CD14-positive monocyte (primary cell): ENCODE results near the gene CLDND2. TPM values are rescaled to one million over a fixed set of nuclear protein-coding genes. Genes with fewer than 3 reads are reported as not detected.
A peak's percentile ranks its signal among the peaks of the same experiment; 100 is the strongest.

Experiments
- DNase-seq, 3 donors: peaks; one replicate each; pipeline ENCODE4 v3.0.0-alpha.2; 2011 to 2022
- H2AFZ ChIP-seq: 2 replicates; pipeline ENCODE4 v1.6.0; 2012; ENCODE audit warnings: mild to moderate bottlenecking, low read depth, low read length, inconsistent platforms; ENCODE audit not compliant: insufficient read depth, poor library complexity, severe bottlenecking
- H3K27ac ChIP-seq, 2 donors: 1 replicate in 1 of 2; 2 replicates in 1 of 2; pipeline ENCODE4 v1.5.1; 2012 to 2013; ENCODE audit warnings: low read length in 2 of 2, control low read depth in 1 of 2, inconsistent platforms in 1 of 2, low read depth in 1 of 2, mild to moderate bottlenecking in 1 of 2
- H3K27me3 ChIP-seq, 2 donors: one replicate each; pipeline versions ENCODE4 v1.6.0 to v1.6.1; 2011 to 2013; ENCODE audit warnings: low read length in 2 of 2; ENCODE audit not compliant: control insufficient read depth in 2 of 2, insufficient read depth in 2 of 2
- H3K36me3 ChIP-seq, 2 donors: replicated peaks in 1 of 2; 1 replicate in 1 of 2; 2 replicates in 1 of 2; pipeline versions ENCODE4 v1.5.1 to v1.6.1; 2012 to 2013; ENCODE audit warnings: low read length in 2 of 2, control low read depth in 1 of 2, inconsistent platforms in 1 of 2, mild to moderate bottlenecking in 1 of 2; ENCODE audit not compliant: insufficient read depth in 2 of 2, control insufficient read depth in 1 of 2
- H3K4me1 ChIP-seq, 2 donors: 1 replicate in 1 of 2; 2 replicates in 1 of 2; pipeline versions ENCODE4 v1.5.1 to v1.6.1; 2012 to 2013; ENCODE audit warnings: low read length in 2 of 2, control low read depth in 1 of 2, inconsistent platforms in 1 of 2, mild to moderate bottlenecking in 1 of 2, moderate library complexity in 1 of 2; ENCODE audit not compliant: insufficient read depth in 2 of 2, control insufficient read depth in 1 of 2
- H3K4me2 ChIP-seq: replicated peaks from 2 replicates; pipeline ENCODE3; 2012; ENCODE audit warnings: low read length, moderate library complexity, mild to moderate bottlenecking; ENCODE audit not compliant: poor library complexity, severe bottlenecking; ENCODE audit errors: extremely low read depth
- H3K4me3 ChIP-seq, 3 experiments: fragments of 200-600 bp in 1 of 3; sonication (generic) in 1 of 3; replicated peaks in 1 of 3; 1 replicate in 2 of 3; 2 replicates in 1 of 3; pipeline ENCODE4 v1.5.1; 2011 to 2013; ENCODE audit warnings: low read length in 3 of 3, mild to moderate bottlenecking in 3 of 3, control low read depth in 2 of 3, low read depth in 2 of 3, inconsistent platforms in 1 of 3, moderate library complexity in 1 of 3
- H3K79me2 ChIP-seq: 2 replicates; pipeline ENCODE4 v1.6.0; 2012; ENCODE audit warnings: mild to moderate bottlenecking, control low read depth, inconsistent platforms, low read length, moderate library complexity; ENCODE audit not compliant: insufficient read depth
- H3K9ac ChIP-seq: 2 replicates; pipeline ENCODE4 v1.6.0; 2017; ENCODE audit warnings: low read length, mild to moderate bottlenecking; ENCODE audit not compliant: insufficient read depth, poor library complexity, severe bottlenecking
- H3K9me3 ChIP-seq, 2 donors: replicated peaks in 1 of 2; 1 replicate in 1 of 2; 2 replicates in 1 of 2; pipeline versions ENCODE4 v1.5.1 to v1.6.1; 2012 to 2013; ENCODE audit warnings: low read length in 2 of 2, control low read depth in 1 of 2; ENCODE audit not compliant: control insufficient read depth in 1 of 2, insufficient read depth in 1 of 2
- H4K20me1 ChIP-seq: 2 replicates; pipeline ENCODE4 v1.6.0; 2012; ENCODE audit warnings: mild to moderate bottlenecking, low read length, control low read depth, moderate library complexity; ENCODE audit not compliant: insufficient read depth
- H3K27ac Mint-ChIP-seq, 7 donors: one replicate each; pipeline ENCODE4 v1.8.0; 2020; ENCODE audit warnings: mild to moderate bottlenecking in 7 of 7, mixed read lengths in 7 of 7, moderate library complexity in 6 of 7, inconsistent platforms in 2 of 7
- H3K27me3 Mint-ChIP-seq, 3 donors: one replicate each; pipeline ENCODE4 v1.8.0; 2021 to 2022; ENCODE audit warnings: low read depth in 3 of 3, mild to moderate bottlenecking in 3 of 3, mixed read lengths in 3 of 3, moderate library complexity in 3 of 3, inconsistent platforms in 1 of 3
- H3K36me3 Mint-ChIP-seq, 2 donors: one replicate each; pipeline ENCODE4 v1.8.0; 2020; ENCODE audit warnings: mixed read lengths in 2 of 2, inconsistent platforms in 1 of 2, mild to moderate bottlenecking in 1 of 2
- H3K4me1 Mint-ChIP-seq: one replicate; pipeline ENCODE4 v1.8.0; 2020; ENCODE audit warnings: mild to moderate bottlenecking, mixed read lengths
- H3K4me3 Mint-ChIP-seq, 2 donors: one replicate each; pipeline ENCODE4 v1.8.0; 2020; ENCODE audit warnings: mild to moderate bottlenecking in 2 of 2, mixed read lengths in 2 of 2, moderate library complexity in 1 of 2
- H3K9me3 Mint-ChIP-seq, 7 donors: one replicate each; pipeline ENCODE4 v1.8.0; 2020 to 2022; ENCODE audit warnings: mixed read lengths in 7 of 7, mild to moderate bottlenecking in 6 of 7, moderate library complexity in 6 of 7, inconsistent platforms in 2 of 7
- WGBS: methylation state at CpG from one replicate; pipeline ENCODE4 v1.1.5; 2013; ENCODE audit warnings: missing lambda C conversion rate; ENCODE audit not compliant: insufficient coverage; 5-methylcytosine and 5-hydroxymethylcytosine counted together
- intact Hi-C, 2 donors: fragments of 100-400 bp; cut with micrococcal nuclease; formaldehyde crosslinking; loops; one replicate each; pipeline versions ENCODE4 v1.15.0 to v1.15.1; 2023
- polyA minus RNA-seq: library from RNA; depleted of rRNA, polyadenylated mRNA; stranded (reverse); fragments of >200 nt; gene quantifications from 2 replicates; pipeline ENCODE4 v1.2.3, GENCODE V29; 2012
- polyA plus RNA-seq, 3 donors: library from polyadenylated mRNA; depleted of rRNA in 1 of 3; unstranded in 2 of 3; stranded (reverse) in 1 of 3; fragments of 300-500 nt in 2 of 3; fragments of >200 nt in 1 of 3; fragmentation: Illumina TruSeq in 2 of 3; gene quantifications; 1 replicate in 2 of 3; 2 replicates in 1 of 3; pipeline ENCODE4 v1.2.3, GENCODE V29; 2012 to 2021
- total RNA-seq, 12 experiments: library from RNA in 1 of 12; stranded (reverse) in 1 of 12; fragments of 120-200 nt in 1 of 12; gene quantifications; one replicate each; pipeline ENCODE4 v1.2.4 and lab custom pipeline; 2013 to 2026; ENCODE audit warnings: mixed read lengths in 6 of 12, inconsistent platforms in 1 of 12
- TF ChIP-seq, protein P1 (sequence below): fragments of 200-600 bp; IDR thresholded peaks from one replicate; pipeline ENCODE4 v1.8.0; 2022; ENCODE audit warnings: antibody characterized with exemption, mild to moderate bottlenecking

The CLDND2 gene, protein sequence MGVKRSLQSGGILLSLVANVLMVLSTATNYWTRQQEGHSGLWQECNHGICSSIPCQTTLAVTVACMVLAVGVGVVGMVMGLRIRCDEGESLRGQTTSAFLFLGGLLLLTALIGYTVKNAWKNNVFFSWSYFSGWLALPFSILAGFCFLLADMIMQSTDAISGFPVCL
- total RNA-seq (2013): 1.9 TPM
- polyA plus RNA-seq: under 1 TPM in 1 of 3 donors, not detected in 2; 0.08 TPM
- 0.28 TPM in 1 of 2 replicates, not detected in the other for polyA minus RNA-seq
- 0.07 to 0.81 (median 0.21) reads per million in 11 experiments for total RNA-seq (lab: John Stamatoyannopoulos, UW)

DNA sequence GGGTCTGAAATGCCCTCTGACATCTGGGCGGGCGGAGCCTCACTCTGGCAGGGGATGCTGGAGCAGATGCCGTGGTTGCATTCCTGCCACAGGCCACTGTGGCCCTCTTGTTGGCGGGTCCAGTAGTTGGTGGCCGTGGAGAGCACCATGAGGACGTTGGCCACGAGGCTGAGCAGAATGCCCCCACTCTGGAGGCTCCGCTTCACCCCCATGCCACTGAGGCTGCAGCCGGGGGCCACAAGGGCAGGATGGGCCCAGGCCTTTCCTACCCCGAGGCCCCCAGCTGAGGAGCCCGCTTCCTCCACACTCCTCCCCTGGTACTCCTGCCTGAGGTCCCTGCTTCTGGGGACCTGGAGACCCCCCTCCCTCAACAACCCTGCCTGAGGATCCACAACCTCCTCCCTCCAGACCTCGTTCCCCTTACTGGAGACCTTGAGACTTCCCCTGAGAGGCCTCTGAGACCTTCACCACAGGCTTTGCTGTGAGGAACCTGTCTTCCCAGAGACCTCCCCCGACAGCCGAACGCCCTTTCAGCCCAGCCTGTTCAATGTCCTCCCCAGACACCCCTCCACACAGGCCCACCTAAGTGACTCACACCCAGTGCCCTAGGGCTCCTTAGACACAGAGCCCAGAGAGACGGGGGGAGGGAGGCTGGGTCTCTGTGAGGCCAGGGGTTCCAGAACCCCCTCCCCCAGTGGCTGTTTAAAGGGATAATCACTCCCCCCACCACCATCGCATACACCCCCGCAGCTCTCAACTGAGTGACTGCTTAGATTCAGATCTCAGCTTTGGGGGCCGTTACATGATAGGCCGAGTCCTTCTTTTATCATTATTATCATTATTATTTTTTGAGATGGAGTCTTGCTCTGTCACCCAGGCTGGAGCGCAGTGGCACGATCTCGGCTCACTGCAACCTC lies at the start of gene CLDND2:
CLDND2 (minus strand) TSS at position 638 of the 917 bp plus-strand sequence; CDS start at position 212, 426 bp downstream.
- H3K27me3 ChIP-seq: no peaks in the 10 kb centered on the region
- DNase-seq: peak in 2 of 3 donors; percentile 22 to 36
- H3K9ac ChIP-seq: peak within 1 kb of the TSS; percentile 80
- H3K79me2 ChIP-seq: peaks cover 67% of the 10 kb centered on the region
- peaks cover 3 to 5% of the 10 kb centered on the region in 2 donors for H3K36me3 Mint-ChIP-seq
- no peaks in the 10 kb centered on the region for H3K9me3 Mint-ChIP-seq
- peak within 1 kb of the TSS; percentile 89 to 93 (median 91) for H3K4me3 ChIP-seq
- peak within 1 kb of the TSS; percentile 92 to 93 for H3K27ac ChIP-seq
- H3K4me1 Mint-ChIP-seq: peaks cover 74% of the 10 kb centered on the region
- peaks cover 59 to 87% of the 10 kb centered on the region in 2 donors for H3K4me1 ChIP-seq
- intact Hi-C loops: loop anchor here in 1 of 2 donors (5.0 kb wide), 1 partner anchor 41 kb away; no protein-coding TSS in a partner anchor
- H3K4me2 ChIP-seq: peak within 1 kb of the TSS; percentile 100
- H3K9me3 ChIP-seq: no peaks in the 10 kb centered on the region
- 7% methylated on average over 15 of the region's 23 CpGs for WGBS
- H3K4me3 Mint-ChIP-seq: peak within 1 kb of the TSS; percentile 96 to 99
- no peaks in the 10 kb centered on the region for H4K20me1 ChIP-seq
- peaks cover 0 to 6% (median 0%) of the 10 kb centered on the region in 3 donors for H3K27me3 Mint-ChIP-seq
- H2AFZ ChIP-seq: peak within 1 kb of the TSS; percentile 90
- TF ChIP-seq, protein P1, sequence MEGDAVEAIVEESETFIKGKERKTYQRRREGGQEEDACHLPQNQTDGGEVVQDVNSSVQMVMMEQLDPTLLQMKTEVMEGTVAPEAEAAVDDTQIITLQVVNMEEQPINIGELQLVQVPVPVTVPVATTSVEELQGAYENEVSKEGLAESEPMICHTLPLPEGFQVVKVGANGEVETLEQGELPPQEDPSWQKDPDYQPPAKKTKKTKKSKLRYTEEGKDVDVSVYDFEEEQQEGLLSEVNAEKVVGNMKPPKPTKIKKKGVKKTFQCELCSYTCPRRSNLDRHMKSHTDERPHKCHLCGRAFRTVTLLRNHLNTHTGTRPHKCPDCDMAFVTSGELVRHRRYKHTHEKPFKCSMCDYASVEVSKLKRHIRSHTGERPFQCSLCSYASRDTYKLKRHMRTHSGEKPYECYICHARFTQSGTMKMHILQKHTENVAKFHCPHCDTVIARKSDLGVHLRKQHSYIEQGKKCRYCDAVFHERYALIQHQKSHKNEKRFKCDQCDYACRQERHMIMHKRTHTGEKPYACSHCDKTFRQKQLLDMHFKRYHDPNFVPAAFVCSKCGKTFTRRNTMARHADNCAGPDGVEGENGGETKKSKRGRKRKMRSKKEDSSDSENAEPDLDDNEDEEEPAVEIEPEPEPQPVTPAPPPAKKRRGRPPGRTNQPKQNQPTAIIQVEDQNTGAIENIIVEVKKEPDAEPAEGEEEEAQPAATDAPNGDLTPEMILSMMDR: no peak
- H3K36me3 ChIP-seq: no peaks in the 10 kb centered on the region
- H3K27ac Mint-ChIP-seq: peak within 1 kb of the TSS; percentile 93 to 99 (median 97)

DNA sequence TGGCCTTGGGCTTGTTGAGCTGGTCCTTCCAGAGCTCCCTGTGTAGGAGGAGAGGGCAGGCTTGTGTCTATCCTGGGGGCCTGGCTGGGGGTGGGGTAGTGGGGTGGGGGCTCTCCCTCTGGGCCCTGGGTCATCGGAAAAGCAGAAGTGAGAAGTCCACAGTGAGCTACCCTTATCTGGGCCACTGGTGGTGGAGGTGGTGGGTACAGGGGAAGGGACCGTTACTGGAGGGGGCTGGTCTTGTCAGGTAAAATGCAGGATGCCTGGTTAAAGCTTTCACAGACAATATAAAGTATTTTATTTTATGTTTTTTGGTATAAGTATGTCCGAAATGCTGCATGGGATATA lies 49.0 kb upstream of the CLDND2 start:
- Mint-ChIP-seq H3K9me3 (peaks cover 0 to 13% (median 1%) of the 10 kb centered on the region in 7 donors), H3K27ac (peak overlapping the region; percentile 94 to 97 (median 95)), H3K36me3 (peaks cover 18 to 30% of the 10 kb centered on the region in 2 donors), H3K4me3 (peak overlapping the region; percentile 77 to 93), H3K4me1 (peaks cover 41% of the 10 kb centered on the region), H3K27me3 (peaks cover 9 to 19% (median 15%) of the 10 kb centered on the region in 3 donors)
- DNase-seq: peak in 1 of 3 donors; percentile 76
- Histone ChIP-seq H3K4me3 (peak overlapping the region in 1 of 3 experiments; percentile 72), H4K20me1 (no peaks in the 10 kb centered on the region), H2AFZ (peak overlapping the region; percentile 43), H3K27ac (peak overlapping the region; percentile 91 to 92), H3K9me3 (no peaks in the 10 kb centered on the region), H3K27me3 (peaks cover 0 to 9% of the 10 kb centered on the region in 2 donors), H3K36me3 (peaks cover 21 to 28% of the 10 kb centered on the region in 2 donors), H3K4me1 (peaks cover 51 to 57% of the 10 kb centered on the region in 2 donors), H3K9ac (peak overlapping the region; percentile 73), H3K79me2 (peaks cover 7% of the 10 kb centered on the region), H3K4me2 (peak overlapping the region; percentile 68)
- intact Hi-C loops: no loop called here
- TF ChIP-seq, protein P1: no peak
- no CpG with 5 or more reads among the region's 3 CpGs for WGBS
